ENCODE data around the gene TEX29. TPM values are rescaled to one million over a fixed set of nuclear protein-coding genes. Genes with fewer than 3 reads are reported as not detected.

Gene TEX29
- total RNA-seq, 1 experiment from 2014 or later: not detected

DNA sequence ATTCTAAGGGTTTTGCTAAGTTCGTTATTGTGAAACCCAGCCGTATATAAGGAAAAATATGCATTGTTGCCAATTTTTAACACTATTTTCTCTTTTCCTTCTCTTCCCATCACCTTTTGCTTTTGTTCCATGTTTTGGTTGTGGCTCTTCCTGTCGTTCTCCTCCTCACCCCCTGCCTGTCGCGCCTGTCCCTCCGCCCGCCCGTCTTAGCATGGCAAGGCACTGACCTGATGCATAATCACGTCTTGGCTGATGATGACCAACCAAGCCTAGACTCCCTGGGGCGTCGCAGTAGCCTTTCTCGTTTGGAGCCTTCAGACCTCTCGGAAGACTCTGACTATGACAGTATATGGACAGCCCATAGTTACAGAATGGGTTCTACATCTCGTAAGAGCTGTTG, 28.5 kb upstream of the TEX29 start:
- no peak for DNase-seq (ENCODE audit: low read depth)

DNA sequence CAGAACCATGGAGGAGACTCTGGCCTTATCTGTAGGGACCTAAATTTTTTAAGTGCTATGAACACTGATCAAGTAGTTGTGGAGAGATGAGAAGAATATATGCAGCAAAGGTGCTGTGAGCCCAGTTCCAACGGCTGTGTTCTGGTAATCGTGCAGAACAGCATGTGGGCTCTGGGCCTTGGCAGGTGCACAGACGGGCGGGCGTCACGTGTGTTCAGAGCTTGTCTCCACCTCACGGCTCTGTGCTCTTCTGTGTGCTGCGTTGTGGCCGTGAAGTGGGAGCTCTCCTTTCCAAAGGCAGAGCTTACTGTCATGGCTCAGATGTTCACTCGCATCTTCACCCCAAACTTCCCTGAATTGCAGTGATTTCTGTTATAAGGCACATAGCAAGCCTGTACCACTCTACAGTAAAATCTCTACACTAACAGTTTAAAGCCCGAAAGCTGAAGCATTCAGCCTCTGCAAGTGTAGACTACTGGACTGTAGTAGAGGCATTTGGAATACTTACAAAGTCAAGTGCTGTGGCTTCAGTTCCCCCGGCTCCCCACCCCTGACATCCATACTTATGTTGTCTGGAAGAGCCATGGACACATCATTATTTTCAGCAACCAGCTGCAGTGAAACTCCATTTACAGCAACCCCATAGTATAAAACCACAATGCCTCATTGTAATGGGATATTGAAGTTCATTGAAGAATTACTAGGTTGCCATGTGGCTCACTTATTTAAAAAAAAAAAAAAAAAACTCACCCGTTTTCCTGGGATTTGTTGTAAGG, 27.5 kb upstream of the TEX29 start:
- no peak for DNase-seq (ENCODE audit: low read depth)

DNA sequence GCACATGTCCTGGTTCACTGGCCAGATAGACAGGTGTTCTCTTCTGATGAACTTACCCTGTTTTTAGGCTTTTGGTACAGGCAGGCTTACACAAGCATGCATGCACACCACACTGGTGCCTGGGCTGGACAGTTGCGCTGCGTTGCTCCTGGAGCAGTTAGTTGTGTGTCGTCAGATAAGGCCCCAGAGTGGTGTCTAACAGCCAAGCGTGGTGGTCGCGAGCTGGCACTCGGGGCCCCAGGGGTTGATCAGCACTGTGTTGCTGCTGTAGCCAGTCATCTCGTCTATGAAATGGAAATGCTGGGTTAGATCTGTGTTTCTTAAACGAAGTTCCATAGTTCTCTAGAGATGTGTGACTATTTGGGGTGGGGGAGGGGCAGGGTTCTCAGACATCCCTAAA, 24.6 kb upstream of the TEX29 start:
- no peak for DNase-seq (ENCODE audit: low read depth)

DNA sequence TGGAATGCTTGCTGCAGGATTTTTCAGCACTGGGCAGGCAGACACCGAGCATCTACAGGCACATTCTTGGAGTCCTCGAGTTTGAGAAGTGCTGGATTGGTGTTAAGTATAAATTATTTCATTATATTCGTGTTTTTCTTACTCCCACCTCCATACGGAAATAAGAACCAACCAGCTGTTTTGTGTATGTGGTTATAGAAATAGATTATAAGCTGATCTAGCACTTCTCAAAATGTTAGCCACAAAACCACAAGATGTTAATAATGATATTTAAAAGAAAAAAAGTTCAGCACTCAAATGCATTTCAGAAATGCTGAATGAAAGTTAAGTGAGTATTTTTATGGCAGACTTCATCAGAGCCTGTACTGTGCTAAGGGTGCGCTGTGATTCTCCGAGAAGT, 24.0 kb upstream of the TEX29 start:
- no peak for DNase-seq (ENCODE audit: low read depth)

DNA sequence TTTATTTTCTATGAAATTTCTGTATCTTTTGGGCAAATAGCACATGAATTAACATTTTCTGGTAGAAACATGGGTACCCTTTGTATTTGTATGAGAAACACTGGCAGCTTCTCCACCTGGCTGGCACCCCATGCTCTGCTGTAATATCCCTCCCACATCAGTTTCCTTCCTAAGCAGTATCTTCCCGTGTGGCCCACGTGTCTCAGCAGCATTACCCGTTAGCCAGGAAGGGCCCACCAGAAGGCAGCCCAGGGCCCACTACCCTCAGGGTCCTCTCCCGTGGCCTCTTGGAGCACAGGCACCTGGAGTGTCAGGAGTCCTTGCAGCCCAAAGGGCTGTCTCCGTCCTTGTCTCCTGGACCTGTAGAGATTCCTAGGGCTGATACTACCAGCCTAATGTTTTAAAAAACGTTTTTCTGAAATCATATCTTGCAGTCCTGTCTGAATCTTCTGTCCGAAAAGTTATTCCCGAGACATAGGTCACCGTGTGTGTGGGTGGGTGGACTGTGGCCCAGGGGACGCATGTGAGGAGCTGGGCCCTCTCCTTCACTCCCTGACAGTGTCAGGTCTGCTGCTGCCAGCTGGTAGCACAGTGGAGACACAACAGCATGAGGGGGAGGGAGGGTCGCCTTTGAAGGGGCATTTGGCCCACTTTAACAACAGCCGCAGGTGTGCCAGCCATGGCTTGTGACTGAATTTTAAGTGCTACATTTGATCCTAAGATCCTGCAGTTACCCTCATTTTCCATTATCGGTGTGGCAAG, 22.0 kb upstream of the TEX29 start:
- DNase-seq (ENCODE audit: low read depth): no peak

DNA sequence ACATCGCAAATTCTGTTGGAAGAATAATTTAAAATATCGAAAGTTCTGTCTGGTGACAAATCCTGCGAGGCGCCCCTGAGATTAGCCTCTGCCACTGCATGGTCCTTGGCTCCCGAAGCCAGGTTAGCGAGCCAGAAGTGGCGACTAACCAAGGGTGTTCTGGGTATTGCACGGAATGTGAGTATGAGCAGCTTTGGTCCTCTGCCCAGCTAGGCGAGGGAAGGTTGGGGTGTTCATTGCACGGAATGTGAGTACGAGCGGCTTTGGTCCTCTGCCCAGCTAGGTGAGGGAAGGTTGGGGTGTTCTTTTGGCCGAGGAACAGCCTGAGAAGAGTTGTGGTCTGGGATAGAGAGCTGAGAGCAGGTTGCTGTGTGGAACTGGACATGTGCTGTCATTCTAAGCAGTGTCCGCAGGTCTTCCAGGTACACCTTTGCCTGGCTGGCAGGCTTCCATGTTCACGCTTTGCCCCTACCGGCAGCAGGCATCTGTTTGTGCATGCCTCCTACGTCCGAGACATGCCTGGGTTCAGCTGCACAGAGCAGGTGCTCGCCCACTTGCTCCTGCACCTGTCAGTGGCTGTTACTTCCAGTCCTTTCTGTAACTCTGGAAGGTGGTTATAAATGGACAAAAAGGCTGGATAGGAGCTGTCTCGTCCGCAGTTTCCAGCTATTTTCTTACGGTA, 18.3 kb upstream of the TEX29 start:
- DNase-seq (ENCODE audit: low read depth): no peak

DNA sequence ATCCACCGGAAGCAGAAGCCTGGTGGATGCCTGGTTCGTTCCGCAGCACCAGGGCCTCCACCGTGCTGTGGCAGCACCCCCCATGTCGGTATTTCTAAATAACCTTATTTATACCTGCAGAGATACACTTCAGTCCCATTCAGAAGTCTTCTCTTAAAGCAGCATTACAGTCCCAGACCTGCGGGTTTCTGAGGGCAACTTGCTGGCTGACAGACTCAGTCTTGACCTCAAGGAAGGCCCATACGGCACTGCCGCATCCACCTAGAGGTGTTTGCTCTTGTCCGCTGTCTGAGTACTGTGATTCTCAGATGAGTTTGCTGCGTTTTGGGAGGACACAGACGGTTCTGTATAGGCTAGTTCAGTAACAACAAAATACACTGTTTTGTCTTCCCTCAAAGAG, 16.9 kb upstream of the TEX29 start:
- DNase-seq (ENCODE audit: low read depth): no peak

DNA sequence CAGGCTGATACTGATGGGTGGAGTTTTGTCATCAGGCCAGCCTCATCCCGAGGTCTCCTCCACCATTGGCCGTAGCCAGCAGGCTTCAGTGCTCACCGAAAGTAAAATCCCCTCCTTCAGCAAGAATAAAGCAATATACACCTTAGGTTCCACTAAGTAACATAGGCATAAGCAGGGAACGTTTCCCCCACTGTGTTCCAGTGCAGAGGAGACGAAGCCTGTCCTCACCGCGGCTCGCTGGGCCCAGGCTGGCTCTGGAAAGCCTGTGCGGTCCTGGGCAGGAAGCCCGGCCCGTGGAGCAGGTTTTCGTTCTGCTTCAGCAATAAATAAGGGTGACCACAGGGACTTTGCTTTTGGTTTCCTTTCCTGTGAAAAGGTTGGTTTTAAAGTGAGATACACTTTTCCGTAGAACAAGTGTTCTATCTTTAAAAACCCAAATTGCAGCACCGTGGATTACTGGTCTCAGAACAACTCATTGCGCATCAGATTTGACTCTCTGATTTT, 16.3 kb upstream of the TEX29 start:
- no peak for DNase-seq (ENCODE audit: low read depth)

DNA sequence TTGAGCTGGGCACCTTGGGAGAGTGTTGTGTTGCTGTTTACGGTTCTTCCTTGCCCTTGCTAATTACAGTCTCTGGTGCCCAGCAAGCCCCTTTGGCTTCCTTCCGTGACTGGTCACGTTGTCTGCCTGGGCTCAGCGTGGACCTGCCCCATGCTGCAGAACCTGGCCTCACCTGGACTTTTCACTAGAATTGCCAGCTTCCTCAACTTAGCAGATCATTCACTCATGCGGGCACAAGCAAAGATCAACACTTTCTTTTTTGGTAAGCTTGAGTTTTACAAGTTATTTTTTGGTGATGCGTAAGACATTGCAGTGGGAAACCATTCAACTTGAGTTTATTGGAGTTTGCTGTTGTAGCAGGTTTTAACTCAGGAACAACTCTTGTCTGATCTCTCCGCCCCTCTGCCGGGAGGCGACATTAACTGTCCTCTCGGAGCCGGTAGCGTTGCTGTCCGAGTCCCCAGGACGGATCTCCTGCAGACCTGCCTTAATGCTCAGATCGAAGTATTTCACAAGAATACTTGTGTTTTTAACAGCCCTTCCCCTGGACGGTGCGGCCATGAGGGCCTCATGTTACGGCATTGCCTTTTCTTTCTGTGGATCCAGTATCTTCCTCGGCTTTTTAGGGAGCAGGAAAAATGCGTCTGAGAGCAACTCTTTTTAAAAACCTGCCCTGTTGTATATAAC, 15.7 kb upstream of the TEX29 start:
- no peak for DNase-seq (ENCODE audit: low read depth)

DNA sequence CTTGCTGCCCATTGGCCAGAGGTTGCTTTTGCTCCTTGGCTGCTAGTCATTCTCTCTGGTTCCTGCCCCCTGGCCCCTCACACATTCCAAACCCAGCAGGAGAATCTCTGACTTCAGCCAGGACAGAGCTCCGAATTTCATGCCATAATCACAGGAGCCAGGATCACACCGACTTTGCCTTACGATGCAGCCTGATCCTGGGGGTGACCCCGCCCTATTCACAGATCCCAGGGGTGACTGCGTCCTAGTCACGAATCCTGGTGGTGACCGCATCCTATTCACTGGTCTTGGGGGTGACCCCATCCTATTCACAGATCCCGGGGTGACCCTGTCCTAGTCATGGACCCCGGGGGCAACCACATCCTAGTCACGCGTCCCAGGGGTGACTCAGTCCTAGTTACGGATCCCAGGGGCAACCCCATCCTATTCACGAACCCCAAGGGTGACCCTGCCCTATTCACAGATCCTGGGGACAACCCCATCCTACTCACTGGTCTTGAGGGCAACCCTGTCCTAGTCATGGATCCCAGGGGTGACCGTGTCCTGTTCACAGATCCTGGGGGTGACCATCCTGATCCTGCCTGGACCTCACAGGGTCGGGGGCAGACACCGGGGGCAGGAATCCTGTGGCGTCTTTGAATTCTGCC, 7.4 kb upstream of the TEX29 start:
- DNase-seq (ENCODE audit: low read depth): no peak

DNA sequence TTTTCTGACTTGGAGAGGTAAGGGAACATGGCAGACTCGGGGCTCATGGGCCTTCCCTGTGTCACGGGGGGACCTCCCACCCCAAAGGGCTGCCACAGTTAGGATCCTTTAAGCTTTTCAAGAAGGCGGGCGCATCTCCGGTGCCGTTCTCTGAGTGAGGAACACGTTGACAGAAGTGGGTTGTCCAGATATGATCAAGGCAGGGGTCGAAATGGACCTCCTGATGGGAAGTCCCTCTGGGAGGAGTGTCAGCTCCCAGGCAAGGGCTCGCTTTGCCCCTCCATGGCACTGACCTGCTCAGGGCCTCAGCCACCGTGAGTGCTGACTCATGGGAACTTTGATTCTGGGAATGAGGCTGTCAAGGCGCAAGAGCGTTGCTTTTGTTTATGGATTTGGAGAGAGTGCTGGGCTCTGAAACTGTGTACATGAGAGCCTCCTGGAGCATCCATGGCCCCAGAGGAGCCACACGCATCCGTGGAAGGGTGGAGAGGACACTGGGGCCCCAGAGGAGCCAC, 6.5 kb upstream of the TEX29 start:
- no peak for DNase-seq (ENCODE audit: low read depth)

DNA sequence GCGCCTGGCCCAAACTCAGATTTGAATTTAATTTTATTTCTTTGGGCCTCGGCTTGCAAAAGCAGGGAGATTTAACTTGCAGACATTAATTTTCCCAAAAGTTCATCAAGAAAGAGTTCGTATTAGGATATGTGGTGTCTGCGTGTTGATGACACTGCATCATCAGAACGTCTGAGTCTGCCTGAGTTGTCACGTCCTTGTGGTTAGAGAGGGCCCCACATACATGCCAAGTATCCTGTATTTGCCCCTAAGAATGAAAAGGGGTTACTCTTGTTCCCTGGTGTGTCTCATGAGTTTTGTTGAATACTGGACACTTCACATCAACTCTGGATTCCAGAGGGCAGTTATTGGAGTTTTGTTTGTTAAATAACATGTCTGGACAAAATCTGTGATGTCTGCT, 5.6 kb upstream of the TEX29 start:
- DNase-seq (ENCODE audit: low read depth): no peak

DNA sequence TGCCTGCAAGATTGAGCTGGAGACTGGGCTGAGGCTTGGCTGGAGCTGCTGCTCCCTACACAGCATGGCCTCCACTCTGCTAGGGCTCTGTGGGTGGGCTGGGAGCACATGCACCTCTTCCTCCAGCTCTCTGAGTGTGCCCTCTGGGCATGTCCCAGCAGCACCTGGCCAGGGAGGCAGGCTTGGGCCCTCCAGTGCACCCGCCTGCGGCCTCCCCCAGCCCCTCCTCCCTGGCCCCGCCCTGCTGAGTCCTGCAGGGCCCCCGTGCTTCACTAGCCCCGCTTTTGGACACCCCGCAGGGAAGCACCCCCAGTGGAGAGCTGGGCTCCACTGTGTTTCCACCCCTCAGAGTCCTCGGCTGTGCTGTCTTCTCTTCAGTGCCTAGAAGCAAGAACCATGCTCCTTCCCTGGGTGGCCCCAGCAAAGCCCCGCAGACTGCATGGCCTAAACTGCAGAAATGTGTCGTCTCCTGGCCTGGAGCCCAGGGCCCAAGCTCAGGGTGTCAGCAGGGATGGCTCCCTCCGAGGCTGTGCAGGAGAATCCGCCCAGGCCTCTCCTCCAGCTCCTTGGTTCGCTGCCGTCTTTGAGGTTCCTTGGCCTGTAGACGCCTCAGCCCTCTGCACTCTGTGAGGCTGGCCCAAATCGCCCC, 5.0 kb upstream of the TEX29 start:
- no peak for DNase-seq (ENCODE audit: low read depth)

DNA sequence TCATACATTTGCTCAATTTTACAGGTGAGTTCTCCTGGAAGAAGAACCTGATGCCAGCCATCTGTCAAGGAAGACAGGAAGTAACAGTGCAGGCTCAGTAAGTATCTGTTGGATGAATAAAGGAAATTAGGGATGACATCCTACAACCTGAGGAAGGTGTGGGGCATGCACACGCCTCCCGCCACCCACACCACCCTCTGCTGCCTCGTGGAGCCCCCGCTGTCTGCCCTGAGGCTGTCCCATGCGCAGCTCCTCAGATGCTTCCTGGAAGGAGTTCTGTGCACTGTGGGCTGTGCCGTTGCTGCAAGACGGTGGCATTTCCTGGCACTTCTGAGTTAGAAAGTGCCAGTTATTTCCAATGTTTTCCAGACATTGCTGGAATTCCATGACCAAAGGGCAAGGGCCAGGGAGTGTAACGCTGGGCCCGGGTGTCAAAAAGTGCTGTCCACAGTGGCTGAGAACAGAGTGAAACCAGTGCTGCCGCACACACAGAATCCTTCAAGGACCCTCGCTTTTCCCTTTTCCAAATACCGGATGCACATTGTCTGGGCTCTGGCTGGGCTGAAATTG, 4.2 kb upstream of the TEX29 start:
- DNase-seq (ENCODE audit: low read depth): no peak

DNA sequence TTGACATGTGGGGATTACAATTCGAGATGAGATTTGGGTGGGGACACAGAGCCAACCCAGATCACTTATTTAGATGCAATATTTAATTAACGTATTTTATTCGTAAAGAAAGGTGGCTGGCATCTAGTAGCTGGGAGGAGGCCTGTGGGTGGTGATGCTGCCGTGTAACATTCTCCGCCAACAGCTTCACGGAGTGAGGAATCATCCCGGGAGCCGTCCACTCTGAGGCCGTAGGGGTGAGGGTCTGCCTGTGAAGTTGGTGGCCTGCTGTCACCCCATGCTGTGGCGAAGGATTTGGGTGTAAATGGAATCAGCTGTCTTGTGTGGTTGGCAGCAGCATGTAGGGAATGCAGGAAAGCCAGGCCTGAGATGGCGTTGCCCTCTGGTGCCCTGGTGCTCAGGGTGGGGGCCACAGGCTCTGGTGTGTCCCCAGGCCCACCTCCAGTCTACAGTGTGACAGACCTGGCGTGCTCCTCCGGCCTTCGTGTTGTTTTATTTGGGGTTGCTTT, 3.3 kb upstream of the TEX29 start:
- DNase-seq (ENCODE audit: low read depth): no peak

DNA sequence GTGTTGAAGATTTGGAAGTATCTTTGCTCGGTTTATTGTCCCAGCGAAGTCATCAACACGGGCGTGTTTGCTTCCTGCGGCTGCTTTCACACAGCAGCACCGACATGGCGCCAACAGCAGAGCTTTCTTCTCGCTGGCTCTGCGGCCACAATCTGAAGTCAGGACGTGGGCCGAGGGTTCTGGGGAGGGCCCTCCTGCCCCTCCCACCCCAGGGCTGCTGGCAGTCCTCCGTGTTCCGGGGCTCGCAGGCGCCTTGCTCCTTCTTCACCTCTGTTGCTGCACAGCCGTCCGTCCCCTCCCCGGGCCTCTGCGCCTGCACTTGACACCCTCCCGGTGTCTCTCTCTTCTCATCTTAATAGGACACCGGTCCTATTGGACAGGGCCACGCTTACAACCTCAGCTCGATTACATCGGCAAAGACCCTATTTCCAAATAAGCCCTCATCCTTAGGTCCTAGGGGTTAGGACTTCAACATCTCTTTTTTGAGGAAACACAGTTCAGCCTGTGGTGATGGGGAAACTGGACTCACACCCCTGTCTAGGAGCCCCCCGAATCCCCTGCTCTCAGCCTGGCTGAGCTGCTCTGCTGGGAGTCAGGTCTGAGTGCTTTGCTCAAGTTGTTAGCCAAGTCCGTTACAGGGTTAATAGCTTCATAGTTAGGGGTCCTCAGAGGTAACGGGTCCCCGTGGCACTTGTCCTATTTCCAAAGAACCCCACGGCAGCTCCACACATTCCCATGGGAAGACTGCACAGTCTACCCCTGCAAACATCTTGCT, 2.7 kb upstream of the TEX29 start:
- no peak for DNase-seq (ENCODE audit: low read depth)

DNA sequence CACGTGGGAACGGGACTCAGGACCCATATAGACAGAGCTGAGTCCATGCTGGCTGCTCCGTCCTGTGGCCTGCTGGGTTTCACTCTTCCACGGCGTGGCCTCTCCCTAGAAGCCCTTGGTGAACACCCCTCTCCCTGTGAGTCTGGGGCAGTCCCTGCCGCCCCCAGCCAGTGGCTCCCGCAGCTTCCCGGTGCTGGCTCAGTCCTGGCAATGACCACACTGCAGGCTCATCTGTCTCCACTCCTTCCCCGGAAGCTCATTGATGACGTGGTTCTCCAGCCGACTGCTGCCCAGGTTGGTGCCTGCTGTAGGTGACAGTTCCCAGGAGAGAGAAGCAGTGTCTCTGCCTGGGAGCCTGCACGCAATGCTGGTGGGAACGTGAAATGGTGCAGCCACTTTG, 2.1 kb upstream of the TEX29 start:
- no peak for DNase-seq (ENCODE audit: low read depth)

DNA sequence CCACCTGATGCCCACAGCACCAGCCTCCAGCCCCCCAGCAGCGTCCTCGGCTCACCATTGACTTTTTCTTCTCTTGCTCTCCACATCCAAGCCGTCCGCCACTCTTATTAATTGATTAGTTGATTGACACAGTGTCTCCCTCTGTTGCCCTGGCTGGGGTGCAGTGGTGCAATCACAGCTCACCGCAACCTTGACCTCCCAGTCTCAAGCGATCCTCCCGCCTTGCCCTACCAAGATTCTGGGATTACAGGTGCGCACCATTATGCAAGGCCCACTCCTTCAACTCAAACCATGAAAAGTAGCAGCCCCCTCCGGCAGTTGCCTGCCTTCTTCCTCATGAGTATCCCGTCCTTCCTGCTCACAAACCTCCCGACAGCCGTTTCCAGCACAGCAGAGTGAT, 921 bp upstream of the TEX29 start:
- DNase-seq (ENCODE audit: low read depth): no peak

All from M059J (cell line).